A673 (cell line): ENCODE results near the gene MAP7D2.

Experiments used
- EZH2 ChIP-seq: fragments of 200-600 bp; sonication (generic); IDR thresholded peaks from 2 replicates; pipeline ENCODE4 v1.6.1; 2017; ENCODE audit warnings: borderline replicate concordance, low read depth, mild to moderate bottlenecking, mixed read lengths, antibody characterized with exemption, low read length; ENCODE audit not compliant: poor library complexity, severe bottlenecking
- TF ChIP-seq, protein P1 (sequence below): fragments of 300-800, 200-600 bp; sonication (generic); conservative IDR thresholded peaks from 2 replicates; pipeline ENCODE4 v1.5.1; 2017; ENCODE audit warnings: low read depth, mild to moderate bottlenecking, antibody characterized with exemption, low read length, moderate library complexity, mixed read lengths

DNA sequence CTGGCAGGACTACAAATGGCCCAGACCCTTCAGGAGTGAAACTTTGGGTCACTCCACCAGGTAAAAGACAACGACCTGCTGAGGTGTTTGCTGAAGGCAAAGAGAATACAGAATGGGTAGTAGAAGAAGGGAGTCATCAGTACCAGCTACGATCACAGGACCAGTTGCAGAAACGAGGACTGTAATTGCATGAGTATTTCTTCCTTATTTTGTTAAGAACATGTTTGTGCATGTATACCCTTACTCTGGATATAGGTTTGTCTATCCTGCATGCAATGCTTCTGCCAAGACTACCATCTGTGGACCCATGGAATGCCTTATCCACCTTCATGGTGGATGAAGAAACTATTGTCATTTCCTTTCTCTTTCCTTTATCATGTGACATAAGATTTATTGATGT lies 77.7 kb downstream of the MAP7D2 start:
- TF ChIP-seq, protein P1, sequence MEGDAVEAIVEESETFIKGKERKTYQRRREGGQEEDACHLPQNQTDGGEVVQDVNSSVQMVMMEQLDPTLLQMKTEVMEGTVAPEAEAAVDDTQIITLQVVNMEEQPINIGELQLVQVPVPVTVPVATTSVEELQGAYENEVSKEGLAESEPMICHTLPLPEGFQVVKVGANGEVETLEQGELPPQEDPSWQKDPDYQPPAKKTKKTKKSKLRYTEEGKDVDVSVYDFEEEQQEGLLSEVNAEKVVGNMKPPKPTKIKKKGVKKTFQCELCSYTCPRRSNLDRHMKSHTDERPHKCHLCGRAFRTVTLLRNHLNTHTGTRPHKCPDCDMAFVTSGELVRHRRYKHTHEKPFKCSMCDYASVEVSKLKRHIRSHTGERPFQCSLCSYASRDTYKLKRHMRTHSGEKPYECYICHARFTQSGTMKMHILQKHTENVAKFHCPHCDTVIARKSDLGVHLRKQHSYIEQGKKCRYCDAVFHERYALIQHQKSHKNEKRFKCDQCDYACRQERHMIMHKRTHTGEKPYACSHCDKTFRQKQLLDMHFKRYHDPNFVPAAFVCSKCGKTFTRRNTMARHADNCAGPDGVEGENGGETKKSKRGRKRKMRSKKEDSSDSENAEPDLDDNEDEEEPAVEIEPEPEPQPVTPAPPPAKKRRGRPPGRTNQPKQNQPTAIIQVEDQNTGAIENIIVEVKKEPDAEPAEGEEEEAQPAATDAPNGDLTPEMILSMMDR: no peak
- TF ChIP-seq EZH2: no peak
